ENCODE results near the gene MSH5. TPM values are rescaled to one million over a fixed set of nuclear protein-coding genes. Genes with fewer than 3 reads are reported as not detected.

MSH5 gene
- total and polyA plus RNA-seq, 2 of the 13 experiments (the other 11 are each of a cell fraction or from before 2014, with no cell fraction given): 10.2 to 38.7 TPM

GRCh38 chr6:31776989-31777666, 37.3 kb downstream of the MSH5 start, which contains the start of gene VWA7 (continued):
- TF ChIP-seq HNF1B (CRISPR knock-in tag; IDR thresholded peaks at IDR 0.05): peak; percentile 96
- TF ChIP-seq ZNF644 (CRISPR knock-in tag; IDR thresholded peaks at IDR 0.05; ENCODE audit: low read depth): no peak
- TF ChIP-seq ZNF44 (CRISPR knock-in tag; IDR thresholded peaks at IDR 0.05): no peak
- TF ChIP-seq GTF3A (CRISPR knock-in tag; conservative IDR thresholded peaks at IDR 0.05): no peak
- TF ChIP-seq ZNF564 (CRISPR knock-in tag; IDR thresholded peaks at IDR 0.05): 0 out of 2 replicates have a peak, but pooled peaks have one; percentile 22
- TF ChIP-seq ZNF546 (CRISPR knock-in tag; conservative IDR thresholded peaks at IDR 0.05): no peak
- peak; percentile 70; the same call in 1 of the 2 replicates for TF ChIP-seq DDIT3 (CRISPR knock-in tag; IDR thresholded peaks at IDR 0.05)
- TF ChIP-seq ZMYM4 (CRISPR knock-in tag; IDR thresholded peaks at IDR 0.05): 0 out of 2 replicates have a peak, but pooled peaks have one; percentile 62
- no peak for TF ChIP-seq ZBTB46 (CRISPR knock-in tag; IDR thresholded peaks at IDR 0.05; ENCODE audit: borderline replicate concordance)
- 0 out of 2 replicates have a peak, but pooled peaks have one; percentile 16 for TF ChIP-seq JUN (CRISPR knock-in tag; IDR thresholded peaks at IDR 0.05)
- TF ChIP-seq ZNF33A (CRISPR knock-in tag; IDR thresholded peaks at IDR 0.05; ENCODE audit: borderline replicate concordance): no peak
- TF ChIP-seq TBL1XR1 (IDR thresholded peaks at IDR 0.05; ENCODE audit: borderline replicate concordance, low read length, partially characterized antibody): no peak
- TF ChIP-seq GMEB1 (CRISPR knock-in tag; IDR thresholded peaks at IDR 0.05; ENCODE audit: borderline replicate concordance): peak; percentile 53; the same call in 1 of the 2 replicates
- peak; percentile 76 for TF ChIP-seq PCBP1 (IDR thresholded peaks at IDR 0.05; ENCODE audit: borderline replicate concordance, low read depth, low read length)
- peak; percentile 85; the same call in 1 of the 2 replicates for TF ChIP-seq ZNF205 (CRISPR knock-in tag; IDR thresholded peaks at IDR 0.05)
- TF ChIP-seq ZNF446 (CRISPR knock-in tag; IDR thresholded peaks at IDR 0.05): no peak
- no peak for TF ChIP-seq NKX3-1 (CRISPR knock-in tag; IDR thresholded peaks at IDR 0.05)
- peak; percentile 21; the same call in 1 of the 2 replicates for TF ChIP-seq ZFP90 (CRISPR knock-in tag; IDR thresholded peaks at IDR 0.05; ENCODE audit: borderline replicate concordance)
- peak; percentile 41; the same call in 1 of the 2 replicates for TF ChIP-seq FOXK1 (CRISPR knock-in tag; IDR thresholded peaks at IDR 0.05; ENCODE audit: borderline replicate concordance, low read depth)
- no peak for TF ChIP-seq ZFP36L2 (CRISPR knock-in tag; IDR thresholded peaks at IDR 0.05)
- TF ChIP-seq TOPORS (CRISPR knock-in tag; IDR thresholded peaks at IDR 0.05): no peak
- peak; percentile 76 for TF ChIP-seq HOXA3 (CRISPR knock-in tag; IDR thresholded peaks at IDR 0.05)
- peak; percentile 31; the same call in 1 of the 2 replicates for TF ChIP-seq BRD4 (CRISPR knock-in tag; IDR thresholded peaks at IDR 0.05)
- TF ChIP-seq ZNF776 (CRISPR knock-in tag; IDR thresholded peaks at IDR 0.05): no peak

All from HepG2 (cell line).